HepG2 (cell line): ENCODE results near the gene CHML. TPM values are rescaled to one million over a fixed set of nuclear protein-coding genes. Genes with fewer than 3 reads are reported as not detected.

Experiments
- ATAC-seq: fragments of 200-7000 bp; cut with Tn5 transposase; 3 replicates; pipeline ENCODE4 v1.9.1; 2020; ENCODE audit warnings: mild to moderate bottlenecking, moderate library complexity
- BruUV-seq: library from RNA; stranded (reverse); fragments of 400-500 nt; replicated peaks from 2 replicates; lab custom pipeline; 2021; lab: Mats Ljungman, UMichigan
- CTCF ChIA-PET: fragments of 300-600 bp; formaldehyde crosslinking; extraction: SDS; loops from one replicate; lab custom pipeline; 2021; ENCODE audit warnings: low total read pairs, inconsistent platforms, low intra/inter-chr PET ratio; lab: Yijun Ruan, JAX
- POLR2A ChIA-PET: fragments of 350-600 bp; sonication (Branson Sonifier 250); formaldehyde crosslinking; loops from one replicate; lab custom pipeline; 2020; ENCODE audit warnings: antibody characterized with exemption, inconsistent platforms; lab: Yijun Ruan, JAX
- DNase-seq: peaks from one replicate; pipeline ENCODE4 v3.0.0-alpha.2; 2015; ENCODE audit warnings: low spot score
- FAIRE-seq: peaks from 3 replicates; lab custom pipeline; 2011; peaks lifted over from hg19 to GRCh38; lab: Jason Lieb, UNC
- H2AFZ ChIP-seq: one replicate; pipeline ENCODE4 v1.6.1; 2011; ENCODE audit warnings: low read length, inconsistent platforms
- H3K27ac ChIP-seq: fragments of 300-600 bp; 3 replicates; pipeline ENCODE4 v1.8.0; 2011; ENCODE audit warnings: mixed run types, mild to moderate bottlenecking, mixed read lengths, low read length, inconsistent platforms; ENCODE audit not compliant: insufficient read depth; ENCODE audit errors: extremely low read length
- H3K27me3 ChIP-seq, 2 experiments: fragments of 200-600 bp in 1 of 2; 2 replicates in 1 of 2; 3 replicates in 1 of 2; pipeline versions ENCODE4 v1.6.0 to v1.8.0; 2011; ENCODE audit warnings: low read length in 2 of 2, mild to moderate bottlenecking in 2 of 2, moderate library complexity in 2 of 2, inconsistent platforms in 1 of 2; ENCODE audit not compliant: insufficient read depth in 2 of 2, control insufficient read depth in 1 of 2
- H3K36me3 ChIP-seq, 2 experiments: fragments of 200-600 bp in 1 of 2; replicated peaks in 1 of 2; 2 replicates in 1 of 2; 3 replicates in 1 of 2; pipeline versions ENCODE4 v1.5.1 to v1.8.0; 2011; ENCODE audit warnings: low read length in 2 of 2, inconsistent platforms in 1 of 2; ENCODE audit not compliant: insufficient read depth in 2 of 2, control insufficient read depth in 1 of 2
- H3K4me1 ChIP-seq: 2 replicates; pipeline ENCODE4 v1.5.1; 2012; ENCODE audit warnings: low read length, inconsistent platforms; ENCODE audit not compliant: insufficient read depth
- H3K4me2 ChIP-seq: 2 replicates; pipeline ENCODE4 v1.6.0; 2011; ENCODE audit warnings: low read depth, low read length, inconsistent platforms
- H3K4me3 ChIP-seq, 3 experiments: fragments of 200-600 bp in 1 of 3; sonication (generic), shearing (Covaris generic) in 1 of 3; replicated peaks in 1 of 3; 2 replicates each; pipeline ENCODE4 v1.5.1; 2011 to 2016; ENCODE audit warnings: low read length in 3 of 3, inconsistent platforms in 2 of 3, low read depth in 2 of 3, mild to moderate bottlenecking in 2 of 3, control low read depth in 1 of 3, mixed read lengths in 1 of 3; ENCODE audit not compliant: insufficient read depth in 1 of 3
- H3K79me2 ChIP-seq: one replicate; pipeline ENCODE4 v1.6.1; 2011; ENCODE audit warnings: low read length, inconsistent platforms; ENCODE audit not compliant: insufficient read depth
- H3K9ac ChIP-seq: 2 replicates; pipeline ENCODE4 v1.6.0; 2011; ENCODE audit warnings: mild to moderate bottlenecking, low read depth, low read length, inconsistent platforms; ENCODE audit not compliant: insufficient read depth
- H3K9me3 ChIP-seq: 2 replicates; pipeline ENCODE4 v1.5.1; 2012; ENCODE audit warnings: mild to moderate bottlenecking, low read length
- H4K20me1 ChIP-seq: 2 replicates; pipeline ENCODE4 v1.6.0; 2011; ENCODE audit warnings: inconsistent platforms, mild to moderate bottlenecking, low read length, moderate library complexity; ENCODE audit not compliant: insufficient read depth
- CENPT ChIP-seq: sonication (generic); formaldehyde crosslinking; IDR thresholded peaks from 2 replicates; pipeline ENCODE4 v1.8.0; 2022; ENCODE audit warnings: low read depth, mild to moderate bottlenecking, moderate library complexity, missing genetic modification reagents
- DMAP1 ChIP-seq: IDR thresholded peaks from 2 replicates; pipeline ENCODE4 v1.6.1; 2016
- FOXC1 ChIP-seq: sonication (generic); formaldehyde crosslinking; IDR thresholded peaks from 2 replicates; pipeline ENCODE4 v1.8.0; 2022; ENCODE audit warnings: mild to moderate bottlenecking, missing genetic modification reagents, borderline replicate concordance
- HMGA1 ChIP-seq: sonication (generic); formaldehyde crosslinking; conservative IDR thresholded peaks from 2 replicates; pipeline ENCODE4 v1.4.0; 2020; ENCODE audit warnings: missing genetic modification reagents
- NCOA1 ChIP-seq: sonication (generic); formaldehyde crosslinking; IDR thresholded peaks from 2 replicates; pipeline ENCODE4 v1.9.0; 2021; ENCODE audit warnings: missing genetic modification reagents
- PTBP1 ChIP-seq: fragments of 200-400 bp; formaldehyde crosslinking; IDR thresholded peaks from 2 replicates; pipeline ENCODE4 v1.6.1; 2018; ENCODE audit warnings: low read length, low read depth; ENCODE audit not compliant: poor library complexity, severe bottlenecking
- RCOR2 ChIP-seq: IDR thresholded peaks from 2 replicates; pipeline ENCODE4 v1.6.1; 2016; ENCODE audit warnings: missing biosample characterization, missing genetic modification reagents
- SIN3A ChIP-seq: IDR thresholded peaks from 2 replicates; pipeline ENCODE4 v1.6.1; 2011; ENCODE audit warnings: low read depth, mild to moderate bottlenecking, control low read depth, low read length, borderline replicate concordance
- TAF1 ChIP-seq: sonication (generic); formaldehyde crosslinking; IDR thresholded peaks from 2 replicates; pipeline ENCODE4 v1.4.0; 2020; ENCODE audit warnings: missing genetic modification reagents
- THAP11 ChIP-seq: IDR thresholded peaks from 2 replicates; pipeline ENCODE4 v1.6.1; 2016; ENCODE audit warnings: missing biosample characterization, missing genetic modification reagents
- ZBTB34 ChIP-seq: sonication (generic); formaldehyde crosslinking; IDR thresholded peaks from 2 replicates; pipeline ENCODE4 v1.8.0; 2022; ENCODE audit warnings: mild to moderate bottlenecking, missing genetic modification reagents
- ZFYVE20 ChIP-seq: sonication (generic); formaldehyde crosslinking; IDR thresholded peaks from 2 replicates; pipeline ENCODE4 v1.8.0; 2023; ENCODE audit warnings: low read depth, mild to moderate bottlenecking, moderate library complexity, missing genetic modification reagents, borderline replicate concordance
- ZNF180 ChIP-seq: sonication (generic); formaldehyde crosslinking; IDR thresholded peaks from 2 replicates; pipeline ENCODE4 v1.4.0; 2020; ENCODE audit warnings: low read depth, missing genetic modification reagents, borderline replicate concordance
- ZNF30 ChIP-seq: sonication (generic); formaldehyde crosslinking; IDR thresholded peaks from 2 replicates; pipeline ENCODE4 v1.5.0; 2020; ENCODE audit warnings: mild to moderate bottlenecking, missing genetic modification reagents
- ZNF329 ChIP-seq: sonication (generic); formaldehyde crosslinking; IDR thresholded peaks from 2 replicates; pipeline ENCODE4 v1.9.0; 2021; ENCODE audit warnings: low read depth, mild to moderate bottlenecking, missing genetic modification reagents
- ZNF331 ChIP-seq: sonication (generic); formaldehyde crosslinking; IDR thresholded peaks from 2 replicates; pipeline ENCODE4 v1.4.0; 2020; ENCODE audit warnings: missing genetic modification reagents
- ZNF609 ChIP-seq: sonication (generic); formaldehyde crosslinking; IDR thresholded peaks from 2 replicates; pipeline ENCODE4 v1.4.0; 2020; ENCODE audit warnings: mild to moderate bottlenecking, missing genetic modification reagents, borderline replicate concordance
- ZNF788 ChIP-seq: sonication (generic); formaldehyde crosslinking; IDR thresholded peaks from 2 replicates; pipeline ENCODE4 v1.5.0; 2020; ENCODE audit warnings: mild to moderate bottlenecking, missing genetic modification reagents, borderline replicate concordance
- ZNF792 ChIP-seq: IDR thresholded peaks from 2 replicates; pipeline ENCODE4 v1.6.1; 2016
- WGBS: methylation state at CpG from one replicate; pipeline ENCODE4 v1.1.6; 2017; ENCODE audit warnings: low lambda C conversion rate; 5-methylcytosine and 5-hydroxymethylcytosine counted together
- in situ Hi-C: cut with HindIII; loops from 2 replicates; pipeline ENCODE4 v1.10.0; 2017; ENCODE audit warnings: low pct_unique_long_range_greater_than_20kb; ENCODE audit not compliant: extremely low pct_ligation_motif_present
- intact Hi-C: fragments of 100-400 bp; cut with micrococcal nuclease; formaldehyde crosslinking; loops from one replicate; pipeline ENCODE4 v1.10.0; 2022; ENCODE audit not compliant: unreplicated experiment
- polyA plus RNA-seq, 8 experiments: library from polyadenylated mRNA; depleted of rRNA in 3 of 8; stranded (reverse) in 7 of 8; unstranded in 1 of 8; fragments of >200 nt; fragmentation: Illumina TruSeq in 4 of 8; extraction: Trizol in 4 of 8; gene quantifications; 2 replicates each; pipeline versions ENCODE4 v1.2.1 to v1.2.3, GENCODE V29; 2011 to 2016; ENCODE audit warnings: low read depth in 4 of 8, missing spikeins in 1 of 8, mixed read lengths in 1 of 8; ENCODE audit not compliant: insufficient read depth in 1 of 8
- total RNA-seq, 5 experiments: library from RNA; depleted of rRNA; stranded (reverse); fragments of >200 nt; fragmentation: Illumina TruSeq; extraction: Trizol; gene quantifications; 2 replicates each; pipeline ENCODE4 v1.2.3, GENCODE V29; 2016; ENCODE audit warnings: low read depth in 1 of 5
- TF ChIP-seq, protein P1 (sequence below): sonication (generic); formaldehyde crosslinking; IDR thresholded peaks from 2 replicates; pipeline ENCODE4 v1.5.0; 2020; ENCODE audit warnings: missing genetic modification reagents

CHML gene
- total and polyA plus RNA-seq, 2 of the 13 experiments (the other 11 are each of a cell fraction or from before 2014, with no cell fraction given) = 5.2 to 16.7 TPM

GRCh38 chr1:241593186-241593585 lies 47.0 kb downstream of the CHML start:
- CTCF ChIA-PET = no interaction called here
- in situ Hi-C loops = no loop called here
- no peak overlapping the region for H3K9ac ChIP-seq
- ATAC-seq = no peak
- 93% methylated on average over 1 of the region's 1 CpG for WGBS
- TF ChIP-seq, protein P1, sequence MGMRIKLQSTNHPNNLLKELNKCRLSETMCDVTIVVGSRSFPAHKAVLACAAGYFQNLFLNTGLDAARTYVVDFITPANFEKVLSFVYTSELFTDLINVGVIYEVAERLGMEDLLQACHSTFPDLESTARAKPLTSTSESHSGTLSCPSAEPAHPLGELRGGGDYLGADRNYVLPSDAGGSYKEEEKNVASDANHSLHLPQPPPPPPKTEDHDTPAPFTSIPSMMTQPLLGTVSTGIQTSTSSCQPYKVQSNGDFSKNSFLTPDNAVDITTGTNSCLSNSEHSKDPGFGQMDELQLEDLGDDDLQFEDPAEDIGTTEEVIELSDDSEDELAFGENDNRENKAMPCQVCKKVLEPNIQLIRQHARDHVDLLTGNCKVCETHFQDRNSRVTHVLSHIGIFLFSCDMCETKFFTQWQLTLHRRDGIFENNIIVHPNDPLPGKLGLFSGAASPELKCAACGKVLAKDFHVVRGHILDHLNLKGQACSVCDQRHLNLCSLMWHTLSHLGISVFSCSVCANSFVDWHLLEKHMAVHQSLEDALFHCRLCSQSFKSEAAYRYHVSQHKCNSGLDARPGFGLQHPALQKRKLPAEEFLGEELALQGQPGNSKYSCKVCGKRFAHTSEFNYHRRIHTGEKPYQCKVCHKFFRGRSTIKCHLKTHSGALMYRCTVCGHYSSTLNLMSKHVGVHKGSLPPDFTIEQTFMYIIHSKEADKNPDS (CRISPR knock-in tag) = no peak
- no peak for TF ChIP-seq FOXC1 (CRISPR knock-in tag)
- TF ChIP-seq ZNF329 (CRISPR knock-in tag) = no peak
- no peak for TF ChIP-seq ZFYVE20 (CRISPR knock-in tag)
- TF ChIP-seq ZNF30 (CRISPR knock-in tag) = no peak
- TF ChIP-seq CENPT = no peak
- TF ChIP-seq PTBP1 = no peak
- TF ChIP-seq ZNF609 (CRISPR knock-in tag) = no peak
- no peak for TF ChIP-seq ZNF180 (CRISPR knock-in tag)
- no peak for TF ChIP-seq HMGA1
- no peak for TF ChIP-seq ZNF792 (CRISPR knock-in tag)
- TF ChIP-seq THAP11 (CRISPR knock-in tag) = no peak
- TF ChIP-seq DMAP1 (CRISPR knock-in tag) = no peak
- TF ChIP-seq RCOR2 (CRISPR knock-in tag) = no peak
- TF ChIP-seq SIN3A = no peak
- TF ChIP-seq ZNF788 (CRISPR knock-in tag) = no peak
- no peak for TF ChIP-seq TAF1 (CRISPR knock-in tag)
- no peak for TF ChIP-seq ZBTB34 (CRISPR knock-in tag)
- TF ChIP-seq ZNF331 = no peak
- no peak for TF ChIP-seq NCOA1 (CRISPR knock-in tag)
- TF ChIP-seq, all 625 proteins: peak for 0
- Histone ChIP-seq H3K4me3 (no peak overlapping the region), H3K27ac (no peak overlapping the region), H3K4me2 (no peak overlapping the region), H3K4me1 (no peaks in the 10 kb centered on the region), H2AFZ (no peak overlapping the region), H3K9me3 (no peaks in the 10 kb centered on the region), H3K79me2 (no peaks in the 10 kb centered on the region), H3K27me3 (no peaks in the 10 kb centered on the region), H4K20me1 (no peaks in the 10 kb centered on the region), H3K36me3 (no peaks in the 10 kb centered on the region; a peak in 2 of 5 replicates)
- POLR2A ChIA-PET = no interaction called here
- FAIRE-seq (no peak), DNase-seq (no peak)
- intact Hi-C loops = no loop called here
- BruUV-seq = no TSS peak
